ENCODE measurements around the gene CADM2.

The CADM2 gene

GRCh38 chr3:85171976-85172375 is 213.2 kb downstream of the CADM2 start:
- Mint-ChIP-seq H3K27ac (no peak overlapping the region), H3K4me1 (no peaks in the 10 kb centered on the region), H3K9me3 (peaks cover 4% of the 10 kb centered on the region), H3K36me3 (no peaks in the 10 kb centered on the region), H3K4me3 (no peak overlapping the region)
- DNase-seq (ENCODE audit: low spot score in 2 of 2) (no peak), ATAC-seq (no peak)

DNA sequence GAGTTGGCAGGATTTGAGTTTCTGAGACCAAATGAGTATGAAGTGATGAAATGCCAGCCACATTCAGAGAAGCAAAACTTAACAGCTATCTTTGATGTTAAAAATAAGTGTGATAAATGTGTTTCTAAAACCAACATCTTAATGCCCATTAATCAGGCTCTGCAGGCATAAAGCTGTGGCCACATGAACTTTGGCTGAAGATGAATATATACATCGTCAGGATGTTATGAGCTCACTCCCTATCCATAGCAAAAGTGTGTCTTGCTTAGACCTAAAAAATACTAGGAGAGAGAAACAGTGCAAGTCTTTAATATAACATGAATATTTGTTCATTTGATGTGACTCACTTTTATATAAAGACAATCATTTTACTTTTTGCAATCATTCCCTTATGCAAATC is 218.0 kb downstream of the CADM2 start:
- Mint-ChIP-seq H3K27ac (no peak overlapping the region), H3K4me3 (no peak overlapping the region), H3K9me3 (peaks cover 3% of the 10 kb centered on the region), H3K36me3 (no peaks in the 10 kb centered on the region), H3K4me1 (no peaks in the 10 kb centered on the region)
- no peak for DNase-seq (ENCODE audit: low spot score in 2 of 2)
- ATAC-seq: no peak

GRCh38 chr3:85182975-85183752 is 224.4 kb downstream of the CADM2 start:
- Mint-ChIP-seq H3K36me3 (no peaks in the 10 kb centered on the region), H3K4me1 (no peaks in the 10 kb centered on the region), H3K4me3 (no peak overlapping the region), H3K27ac (no peak overlapping the region), H3K9me3 (peaks cover 9% of the 10 kb centered on the region)
- ATAC-seq (no peak), DNase-seq (ENCODE audit: low spot score in 2 of 2) (no peak)

GRCh38 chr3:85185495-85185894 is 226.7 kb downstream of the CADM2 start:
- Mint-ChIP-seq H3K9me3 (peaks cover 9% of the 10 kb centered on the region), H3K4me3 (no peak overlapping the region), H3K36me3 (no peaks in the 10 kb centered on the region), H3K4me1 (no peaks in the 10 kb centered on the region), H3K27ac (no peak overlapping the region)
- ATAC-seq (no peak), DNase-seq (ENCODE audit: low spot score in 2 of 2) (no peak)

DNA sequence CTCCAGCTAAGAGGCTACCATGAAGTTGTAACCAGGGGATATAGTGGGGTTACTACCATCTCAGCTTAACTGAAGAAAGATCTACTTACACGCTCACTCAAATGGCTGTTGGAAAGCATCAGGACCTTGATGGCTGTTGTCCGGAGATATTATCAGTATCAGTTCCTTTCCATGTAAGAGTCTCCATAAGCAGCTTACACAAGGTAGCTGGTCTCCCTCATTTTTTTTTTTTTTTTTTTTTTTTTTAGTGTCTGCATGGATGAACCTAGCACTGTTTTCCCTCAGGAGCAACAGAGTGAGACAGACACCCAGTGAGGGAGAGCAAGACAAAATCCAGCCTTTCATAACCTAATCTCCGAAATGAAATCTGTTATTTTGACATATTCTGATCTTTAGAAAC is 230.9 kb downstream of the CADM2 start:
- no peak overlapping the region for H3K4me3 Mint-ChIP-seq
- DNase-seq (ENCODE audit: low spot score in 2 of 2): no peak
- no peaks in the 10 kb centered on the region for H3K36me3 Mint-ChIP-seq
- no peak overlapping the region for H3K27ac Mint-ChIP-seq
- peaks cover 19% of the 10 kb centered on the region for H3K9me3 Mint-ChIP-seq
- H3K4me1 Mint-ChIP-seq: no peaks in the 10 kb centered on the region
- ATAC-seq: no peak

DNA sequence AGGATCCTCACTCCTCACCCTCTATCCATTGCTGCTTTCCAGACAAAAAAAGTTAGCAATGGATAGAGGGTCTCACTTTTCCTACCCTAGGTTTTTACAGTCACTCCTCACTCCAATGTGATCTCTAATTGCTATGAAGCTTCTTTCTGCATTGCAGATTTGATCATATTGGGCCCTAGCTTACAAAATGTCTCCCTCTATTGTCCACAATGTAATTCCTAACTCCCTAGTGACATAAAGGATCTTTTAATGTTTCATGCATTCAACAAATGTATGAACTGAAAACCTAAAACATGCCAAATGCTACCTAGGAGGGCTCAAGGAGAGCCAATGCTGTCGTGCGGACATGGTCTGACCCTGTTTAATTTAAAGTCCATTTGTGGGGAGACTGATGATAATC is 234.8 kb downstream of the CADM2 start:
- Mint-ChIP-seq H3K27ac (no peak overlapping the region), H3K4me1 (no peaks in the 10 kb centered on the region), H3K4me3 (no peak overlapping the region), H3K9me3 (peaks cover 19% of the 10 kb centered on the region), H3K36me3 (no peaks in the 10 kb centered on the region)
- DNase-seq (ENCODE audit: low spot score in 2 of 2): no peak
- ATAC-seq: no peak

DNA sequence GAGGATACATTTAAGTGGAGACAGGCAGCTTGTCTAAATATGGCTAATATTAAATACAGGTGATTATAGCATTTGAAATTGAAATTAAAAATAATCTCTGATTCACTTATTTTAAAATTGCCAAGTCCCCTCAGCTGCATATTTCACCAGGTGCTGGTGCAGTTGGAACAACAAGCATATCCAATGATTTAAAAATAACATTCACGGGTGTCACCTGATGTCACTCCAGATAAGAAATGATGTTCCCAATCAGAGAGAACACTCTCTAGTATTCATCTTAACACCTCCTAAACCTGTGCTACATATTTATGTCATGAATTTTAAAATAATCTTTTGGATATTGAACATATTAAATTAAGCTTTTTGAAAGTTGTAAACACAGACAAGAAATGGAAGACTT is 249.9 kb downstream of the CADM2 start:
- Mint-ChIP-seq H3K4me1 (no peaks in the 10 kb centered on the region), H3K27ac (no peak overlapping the region), H3K9me3 (peaks cover 18% of the 10 kb centered on the region), H3K4me3 (no peak overlapping the region), H3K36me3 (no peaks in the 10 kb centered on the region)
- ATAC-seq (no peak), DNase-seq (ENCODE audit: low spot score in 2 of 2) (no peak)

DNA sequence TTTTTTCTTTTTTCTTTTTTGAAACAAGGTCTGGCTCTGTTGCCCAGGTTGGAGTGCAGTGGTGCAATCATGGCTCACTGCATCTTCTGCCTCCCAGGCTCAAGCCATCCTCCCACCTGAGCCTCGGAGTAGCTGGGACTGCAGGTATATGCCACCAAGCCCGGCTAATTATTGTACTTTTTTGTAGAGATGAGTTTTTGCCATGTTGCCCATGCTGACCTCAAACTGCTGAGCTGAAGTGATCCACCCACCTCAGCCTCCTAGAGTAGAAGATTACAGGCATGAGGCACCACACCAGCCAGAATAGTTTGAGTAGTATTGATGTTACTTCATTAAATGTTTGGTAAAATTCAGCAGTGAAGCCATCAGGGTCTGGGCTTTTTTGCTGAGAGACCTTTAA is 251.8 kb downstream of the CADM2 start:
- peaks cover 20% of the 10 kb centered on the region for H3K9me3 Mint-ChIP-seq
- no peak for DNase-seq (ENCODE audit: low spot score in 2 of 2)
- no peak overlapping the region for H3K4me3 Mint-ChIP-seq
- H3K4me1 Mint-ChIP-seq: no peaks in the 10 kb centered on the region
- no peak for ATAC-seq
- no peaks in the 10 kb centered on the region for H3K36me3 Mint-ChIP-seq
- H3K27ac Mint-ChIP-seq: no peak overlapping the region

GRCh38 chr3:85228966-85229365 is 270.2 kb downstream of the CADM2 start:
- no peak for DNase-seq (ENCODE audit: low spot score in 2 of 2)

DNA sequence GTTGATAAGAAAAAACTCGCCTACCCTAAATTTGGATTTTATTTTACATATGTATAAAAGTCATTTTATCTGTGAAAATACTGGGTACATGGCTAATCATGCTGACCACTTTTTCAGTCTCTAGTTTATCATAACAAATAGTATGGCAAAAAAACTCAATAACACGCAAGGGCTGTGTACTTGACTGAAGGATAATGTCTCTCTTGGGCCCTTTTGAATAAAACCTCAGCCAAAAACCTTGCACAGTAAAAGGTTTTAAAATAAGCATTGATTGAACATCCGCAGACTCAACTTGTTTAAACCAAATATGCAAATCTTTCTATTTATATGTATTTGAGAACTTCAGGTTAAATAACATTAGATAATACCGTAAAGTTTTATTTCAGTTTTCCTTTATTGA is 285.3 kb downstream of the CADM2 start:
- H3K9me3 Mint-ChIP-seq: peaks cover 3% of the 10 kb centered on the region
- ATAC-seq: no peak
- no peaks in the 10 kb centered on the region for H3K36me3 Mint-ChIP-seq
- H3K4me3 Mint-ChIP-seq: no peak overlapping the region
- no peaks in the 10 kb centered on the region for H3K4me1 Mint-ChIP-seq
- no peak overlapping the region for H3K27ac Mint-ChIP-seq
- DNase-seq (ENCODE audit: low spot score in 2 of 2): no peak

More at GRCh38 chr3:85228966-85229365, 270.2 kb downstream of the CADM2 start:
- H3K9me3 Mint-ChIP-seq: peaks cover 27% of the 10 kb centered on the region
- no peak overlapping the region for H3K4me3 Mint-ChIP-seq
- no peak overlapping the region for H3K27ac Mint-ChIP-seq
- H3K36me3 Mint-ChIP-seq: no peaks in the 10 kb centered on the region
- H3K4me1 Mint-ChIP-seq: no peaks in the 10 kb centered on the region
- no peak for ATAC-seq

GRCh38 chr3:85244519-85244918 is 285.7 kb downstream of the CADM2 start:
- DNase-seq (ENCODE audit: low spot score in 2 of 2) (no peak), ATAC-seq (no peak)
- Mint-ChIP-seq H3K27ac (no peak overlapping the region), H3K9me3 (peaks cover 3% of the 10 kb centered on the region), H3K36me3 (no peaks in the 10 kb centered on the region), H3K4me3 (no peak overlapping the region), H3K4me1 (no peaks in the 10 kb centered on the region)

DNA sequence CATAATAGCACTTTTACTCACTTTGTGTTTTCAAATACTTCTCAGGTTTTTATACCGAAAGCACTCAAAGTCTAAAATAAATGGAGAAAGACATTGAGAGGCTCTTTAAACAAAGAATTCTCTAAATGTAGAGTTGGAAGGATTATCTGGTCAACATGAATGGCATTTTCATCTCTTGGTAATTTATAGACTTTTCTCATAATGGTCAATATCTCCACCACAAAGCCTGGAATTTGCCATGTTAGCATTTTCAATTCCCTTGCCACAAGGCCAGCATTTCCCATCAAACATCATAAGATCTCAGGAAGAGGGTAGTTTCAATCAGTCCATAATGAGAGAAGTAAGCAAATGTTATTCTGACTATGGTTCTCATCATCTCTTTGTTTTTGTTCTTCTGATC is 293.0 kb downstream of the CADM2 start:
- H3K4me1 Mint-ChIP-seq: no peaks in the 10 kb centered on the region
- H3K36me3 Mint-ChIP-seq: no peaks in the 10 kb centered on the region
- no peak for DNase-seq (ENCODE audit: low spot score in 2 of 2)
- H3K9me3 Mint-ChIP-seq: peaks cover 18% of the 10 kb centered on the region
- ATAC-seq: no peak
- H3K27ac Mint-ChIP-seq: no peak overlapping the region
- no peak overlapping the region for H3K4me3 Mint-ChIP-seq

GRCh38 chr3:85252686-85253085 is 293.9 kb downstream of the CADM2 start:
- Mint-ChIP-seq H3K4me1 (no peaks in the 10 kb centered on the region), H3K9me3 (peaks cover 18% of the 10 kb centered on the region), H3K4me3 (no peak overlapping the region), H3K36me3 (no peaks in the 10 kb centered on the region), H3K27ac (no peak overlapping the region)
- ATAC-seq (no peak), DNase-seq (ENCODE audit: low spot score in 2 of 2) (no peak)

DNA sequence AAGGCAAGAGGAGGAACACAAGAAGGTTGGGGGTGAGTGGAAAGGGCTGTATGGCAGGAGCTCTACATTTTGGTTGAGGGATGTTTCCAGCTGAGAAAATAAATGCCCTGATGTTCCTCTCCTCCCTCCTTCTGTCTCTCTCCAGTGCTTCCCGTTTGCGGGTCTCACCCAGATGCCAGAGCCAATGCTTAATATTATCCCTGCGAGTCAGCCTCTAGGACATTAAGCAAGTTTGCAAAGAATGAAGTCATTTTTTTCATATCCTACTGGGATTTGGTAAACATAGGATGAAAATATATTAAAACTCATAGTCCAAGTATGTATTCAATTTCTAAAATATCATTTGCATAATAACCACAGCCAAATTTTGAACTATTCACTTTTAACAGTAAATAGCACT is 295.9 kb downstream of the CADM2 start:
- no peak for ATAC-seq
- no peaks in the 10 kb centered on the region for H3K4me1 Mint-ChIP-seq

GRCh38 chr3:85255949-85256348 is 297.2 kb downstream of the CADM2 start:
- DNase-seq (ENCODE audit: low spot score in 2 of 2) (no peak), ATAC-seq (no peak)
- H3K4me3 Mint-ChIP-seq: no peak overlapping the region
- no peaks in the 10 kb centered on the region for H3K36me3 Mint-ChIP-seq
- H3K9me3 Mint-ChIP-seq: peaks cover 18% of the 10 kb centered on the region
- H3K4me1 Mint-ChIP-seq: no peaks in the 10 kb centered on the region
- no peak overlapping the region for H3K27ac Mint-ChIP-seq

More for the DNA sequence above, 295.9 kb downstream of the CADM2 start:
- Mint-ChIP-seq H3K27ac (no peak overlapping the region), H3K36me3 (no peaks in the 10 kb centered on the region), H3K4me3 (no peak overlapping the region), H3K9me3 (peaks cover 18% of the 10 kb centered on the region)
- no peak for DNase-seq (ENCODE audit: low spot score in 2 of 2)

DNA sequence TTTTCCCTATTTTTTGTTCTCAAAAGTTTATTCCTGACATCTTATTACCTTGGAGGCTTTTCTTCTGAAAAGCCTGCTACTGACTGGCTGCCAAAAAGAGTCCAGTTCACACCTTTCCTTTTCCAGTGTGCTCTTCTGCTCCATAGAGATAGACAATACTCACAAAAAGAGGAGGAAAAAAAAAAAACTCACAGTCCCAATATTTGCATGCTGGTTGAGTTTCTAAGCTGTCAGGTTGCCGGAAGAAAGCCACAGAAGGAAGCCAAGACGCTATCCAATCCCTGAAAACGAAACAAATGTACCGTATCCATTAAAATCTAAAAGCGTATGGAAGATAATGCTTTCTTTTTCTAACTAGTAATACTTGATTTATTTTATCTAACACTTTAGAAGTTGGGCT is 299.5 kb downstream of the CADM2 start:
- Mint-ChIP-seq H3K27ac (no peak overlapping the region), H3K36me3 (no peaks in the 10 kb centered on the region), H3K4me3 (no peak overlapping the region), H3K4me1 (no peaks in the 10 kb centered on the region), H3K9me3 (peaks cover 14% of the 10 kb centered on the region)
- DNase-seq (ENCODE audit: low spot score in 2 of 2): no peak
- ATAC-seq: no peak

DNA sequence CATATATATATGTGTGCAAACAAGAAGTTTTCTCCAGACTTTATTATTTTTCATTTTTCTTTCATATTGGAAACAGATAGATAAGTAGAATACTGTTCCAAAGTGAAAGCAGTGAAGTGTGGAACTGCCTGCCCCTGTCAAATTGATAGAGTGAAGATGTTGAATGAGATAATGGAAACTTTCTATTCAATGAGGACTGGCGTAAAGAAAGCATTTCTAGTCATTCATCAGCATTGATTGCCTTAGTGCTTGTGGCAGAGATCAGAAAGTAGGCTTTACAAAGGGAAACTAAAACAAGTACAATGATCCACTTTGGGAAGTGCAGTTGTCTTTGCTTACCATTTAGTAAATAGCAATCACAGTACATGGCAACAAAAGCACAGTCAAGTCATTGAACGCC is 300.0 kb downstream of the CADM2 start:
- Mint-ChIP-seq H3K4me1 (no peaks in the 10 kb centered on the region), H3K36me3 (no peaks in the 10 kb centered on the region), H3K27ac (no peak overlapping the region), H3K9me3 (peaks cover 12% of the 10 kb centered on the region), H3K4me3 (no peak overlapping the region)
- DNase-seq (ENCODE audit: low spot score in 2 of 2) (no peak), ATAC-seq (no peak)

Data from stimulated activated effector memory CD8-positive, alpha-beta T cell treated with anti-CD3 and anti-CD28 coated beads, Interleukin-12 subunit alpha, Interleukin-12 subunit beta, amount 100 ng/mL, for 72 hours (primary cell).